ENCODE measurements around the gene CNGB1.
"Not testable (repeated sequence)": the region's sequence is repeated elsewhere in the genome, so short reads cannot be mapped to it uniquely, and the experiment has no call there.

The CNGB1 gene

DNA sequence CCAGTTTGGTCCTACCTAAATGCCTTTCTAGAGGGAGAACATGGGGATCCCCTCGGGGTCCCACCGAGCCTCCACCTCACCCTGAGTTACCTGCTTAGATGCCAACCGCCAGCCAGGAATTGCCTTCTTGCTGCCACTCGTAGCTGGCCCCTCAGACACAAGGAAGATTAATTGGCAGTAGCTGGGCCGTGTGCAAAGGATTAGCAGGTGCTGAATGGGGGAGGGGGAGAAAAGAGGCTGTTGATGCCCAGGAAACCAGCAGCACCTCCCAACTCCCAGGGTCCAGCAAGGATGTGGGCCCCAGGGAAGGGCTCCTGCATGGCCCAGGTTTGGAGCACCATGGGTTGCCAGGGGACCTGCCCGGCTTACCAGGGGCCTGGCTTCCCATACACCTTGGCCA is at the start of gene CNGB1:
Gene CNGB1 (minus strand): TSS at position 159 of the 400 bp plus-strand sequence. CDS start 3,842 bp downstream, outside the sequence.
- DNase-seq: no peak

DNA sequence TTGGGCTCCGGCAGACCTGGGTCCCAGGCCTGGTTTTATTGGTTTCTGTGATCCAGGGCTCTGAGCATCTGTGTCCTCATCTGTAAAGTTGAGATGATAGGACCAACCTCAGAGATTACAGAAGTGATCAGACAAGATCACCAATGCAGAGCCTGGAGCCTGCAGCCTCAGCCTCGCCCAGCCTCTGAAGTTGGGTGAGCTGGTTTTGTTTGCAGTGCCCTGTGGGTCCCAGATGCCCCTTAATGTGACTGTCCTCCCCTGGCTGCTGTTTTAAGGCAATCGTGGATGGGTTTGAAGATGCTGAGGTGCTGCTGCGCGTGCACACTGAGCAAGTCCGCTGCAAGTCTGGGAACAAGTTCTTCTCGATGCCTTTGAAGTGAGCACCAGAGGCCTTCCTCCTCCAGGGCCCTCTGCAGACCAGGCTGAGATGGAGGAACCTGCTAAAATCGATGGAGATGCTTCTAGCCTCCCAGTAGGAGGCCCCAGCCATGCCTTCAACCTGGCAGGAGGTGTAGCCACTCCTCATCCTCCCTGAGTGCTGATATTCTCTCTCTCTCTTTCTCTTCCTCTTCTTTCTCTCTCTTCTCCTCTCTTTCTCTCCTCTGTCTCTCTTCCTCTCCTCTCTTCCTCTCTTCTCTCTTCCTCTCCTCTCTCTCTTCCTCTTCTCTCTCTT is 49.1 kb upstream of the CNGB1 start:
- DNase-seq: no peak

DNA sequence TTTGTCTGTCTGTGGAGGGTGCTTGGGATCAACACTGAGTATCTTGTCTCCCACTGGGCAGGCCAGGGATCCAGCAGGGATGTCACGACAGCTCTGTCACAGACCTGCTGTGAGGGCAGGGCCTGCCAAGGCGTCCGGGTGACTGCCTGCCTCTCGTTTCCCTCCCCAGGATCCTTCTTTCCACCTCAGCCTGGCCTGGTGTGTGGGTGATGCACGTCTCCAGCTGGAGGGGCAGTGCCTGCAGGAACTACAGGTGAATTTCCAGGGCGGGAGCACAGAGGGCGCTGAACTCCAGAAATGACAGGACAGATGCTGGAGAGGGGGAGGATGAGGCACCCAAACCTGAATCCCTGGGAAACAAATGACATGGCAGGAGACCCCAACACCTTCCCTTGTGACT is 47.9 kb upstream of the CNGB1 start:
- no peak for DNase-seq

DNA sequence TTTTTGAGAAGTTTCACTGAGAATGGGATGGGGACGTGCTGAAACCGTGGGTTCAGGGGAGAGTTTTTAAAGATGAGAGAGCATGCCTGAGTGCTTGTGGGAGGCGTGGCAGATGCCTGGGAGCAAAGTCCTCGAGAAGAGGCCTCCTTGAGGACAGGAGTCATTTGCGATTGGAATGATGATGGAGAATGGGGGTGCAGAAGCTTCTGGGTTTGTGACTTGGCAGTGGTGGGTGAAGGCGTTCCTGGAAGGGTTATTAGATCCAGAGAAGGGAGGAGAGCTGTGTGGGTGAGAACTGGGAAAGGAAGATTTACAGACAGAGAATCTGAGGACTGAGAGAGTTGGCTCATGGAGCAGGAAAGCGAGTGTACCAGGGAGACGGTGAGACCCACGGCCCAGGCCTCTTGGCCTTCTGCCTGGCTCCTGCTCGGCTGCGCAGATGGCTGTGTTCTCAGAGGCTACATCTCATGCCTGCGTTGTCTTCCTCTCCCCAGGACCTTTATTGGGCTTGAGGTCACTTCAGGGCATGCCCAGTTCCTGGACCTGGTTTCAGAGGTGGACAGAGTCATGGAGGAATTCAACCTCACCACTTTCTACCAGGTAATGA is 46.0 kb upstream of the CNGB1 start:
- no peak for DNase-seq

DNA sequence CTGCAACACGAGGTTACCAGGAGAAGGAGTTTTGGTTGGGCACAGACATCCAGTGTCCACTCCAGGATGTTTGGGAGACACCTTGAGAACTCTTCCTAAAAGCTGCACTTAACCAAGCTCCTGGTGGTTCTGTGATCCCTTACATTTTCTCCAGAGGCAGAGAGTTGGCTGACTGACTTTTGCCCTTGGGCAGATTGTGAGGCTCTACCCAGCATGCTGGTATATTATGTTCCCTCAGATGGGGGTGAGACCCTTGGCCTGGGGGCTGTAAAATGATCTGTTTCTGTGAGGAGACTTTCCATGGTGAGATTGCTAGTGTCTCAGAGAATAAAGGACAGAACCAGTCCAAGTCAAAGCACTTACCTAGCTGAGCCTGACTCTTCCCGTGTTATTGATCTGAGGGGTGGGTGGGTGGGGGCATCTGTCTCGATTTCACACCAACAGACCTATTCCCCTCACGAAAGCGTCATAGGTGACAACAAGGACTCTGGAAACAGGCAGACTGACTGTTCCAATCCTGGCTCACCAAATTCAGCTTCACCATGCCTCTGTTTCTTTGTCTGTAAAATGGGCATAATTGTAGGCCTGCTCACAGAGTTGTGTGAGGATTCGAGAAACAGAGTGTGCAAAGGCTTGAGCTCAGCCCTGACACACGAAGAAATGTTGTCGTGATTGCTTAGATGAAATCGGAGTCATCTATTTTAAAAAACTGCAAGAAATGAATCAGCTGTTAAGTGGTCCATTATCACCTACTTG is 42.5 kb upstream of the CNGB1 start:
- DNase-seq: no peak

DNA sequence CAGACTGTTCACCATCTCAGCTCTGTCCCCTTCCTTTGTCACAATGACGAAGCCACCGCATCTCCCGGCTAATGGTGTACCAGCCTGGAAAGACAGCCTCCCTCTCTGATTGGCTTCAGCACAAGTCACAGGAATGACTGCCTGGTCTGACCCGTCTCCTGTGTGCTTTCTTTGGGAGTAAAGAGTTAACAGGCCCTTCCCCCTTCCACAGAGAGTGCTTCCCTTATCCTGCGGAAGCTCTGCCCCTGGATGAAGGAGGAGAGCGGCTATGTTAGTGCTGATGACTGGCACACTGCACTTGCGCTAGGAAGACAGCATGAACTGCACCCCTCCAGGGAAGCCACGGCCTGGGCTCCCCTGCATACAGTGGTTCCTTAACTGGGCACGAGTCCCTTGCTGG is 41.6 kb upstream of the CNGB1 start:
- no peak for DNase-seq

DNA sequence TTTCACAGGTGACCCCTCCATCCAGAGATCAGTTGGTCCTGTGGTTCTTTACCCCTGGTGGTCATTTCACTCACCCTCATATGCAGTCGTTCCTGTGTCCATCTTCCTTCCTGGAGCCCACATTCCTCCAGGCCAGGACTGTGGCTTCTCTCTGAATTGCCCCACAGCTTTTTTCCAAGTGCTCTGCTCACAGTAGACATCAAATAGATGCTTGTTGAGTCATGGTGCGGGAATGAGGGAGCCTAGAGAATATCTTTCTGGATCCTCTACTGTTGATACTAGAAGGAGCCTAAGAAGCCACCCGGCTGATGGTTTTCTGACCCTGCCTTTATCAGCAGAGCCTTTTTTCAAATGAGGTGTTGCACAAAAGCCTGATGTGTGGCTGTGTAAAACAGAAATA is 40.7 kb upstream of the CNGB1 start:
- DNase-seq: no peak

DNA sequence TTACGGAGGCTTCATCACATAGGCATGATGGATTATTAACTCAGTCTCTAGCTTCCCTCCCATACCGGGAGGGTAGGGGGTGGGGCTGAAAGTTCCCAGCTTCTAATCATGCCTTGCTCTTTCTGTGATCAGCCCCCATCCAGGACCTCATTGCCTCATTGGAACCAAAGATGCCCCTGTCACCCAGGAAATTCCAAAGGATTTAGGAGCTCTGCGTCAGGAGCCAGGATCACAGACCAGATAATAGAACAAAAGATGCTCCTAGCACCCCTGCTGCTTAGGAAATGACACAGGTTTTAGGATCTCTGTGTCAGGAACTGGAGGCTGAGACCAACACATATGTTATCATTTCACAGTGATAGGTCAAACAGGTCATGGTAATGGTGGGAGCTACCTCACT is 40.0 kb upstream of the CNGB1 start:
- DNase-seq: no peak

DNA sequence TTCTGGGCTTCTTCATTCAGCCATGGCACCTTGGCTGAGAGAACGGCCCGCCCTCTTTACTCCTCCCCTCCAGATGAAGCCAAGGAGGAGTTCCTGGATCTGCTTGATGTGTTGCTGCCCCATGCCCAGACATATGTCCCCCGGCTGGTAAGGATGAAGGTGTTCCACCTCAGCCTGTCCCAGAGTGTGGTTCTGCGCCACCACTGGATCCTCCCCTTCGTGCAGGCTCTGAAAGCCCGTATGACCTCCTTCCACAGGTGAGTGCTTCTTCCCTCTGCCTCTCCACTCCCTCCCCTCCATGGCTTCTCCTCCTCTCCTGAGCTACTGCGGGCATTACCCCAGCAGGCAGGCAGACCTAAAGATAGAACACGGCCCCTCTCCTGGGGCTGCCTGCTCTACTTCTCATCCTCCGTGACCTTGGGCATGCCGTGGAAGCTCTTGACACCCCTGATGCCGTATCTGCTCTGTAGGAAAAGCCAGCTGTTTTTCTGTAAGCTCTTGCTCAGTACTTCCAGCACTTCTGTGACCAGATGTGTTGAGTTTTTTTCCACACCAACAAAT is 39.0 kb upstream of the CNGB1 start:
- DNase-seq: no peak

DNA sequence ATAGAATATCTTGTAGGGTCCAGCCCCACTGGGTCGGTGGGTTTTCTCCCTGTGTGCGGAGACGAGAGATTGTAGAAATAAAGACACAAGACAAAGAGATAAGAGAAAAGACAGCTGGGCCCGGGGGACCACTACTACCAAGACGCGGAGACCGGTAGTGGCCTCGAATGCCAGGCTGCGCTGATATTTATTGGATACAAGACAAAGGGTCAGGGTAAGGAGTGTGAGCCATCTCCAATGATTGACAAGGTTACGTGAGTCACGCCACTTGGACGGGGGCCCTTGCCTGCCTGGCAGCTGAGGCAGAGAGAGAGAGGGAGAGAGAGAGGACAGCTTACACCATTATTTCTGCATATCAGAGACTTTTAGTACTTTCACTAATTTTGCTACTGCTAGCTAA is 33.8 kb upstream of the CNGB1 start:
- DNase-seq: not testable (repeated sequence)

DNA sequence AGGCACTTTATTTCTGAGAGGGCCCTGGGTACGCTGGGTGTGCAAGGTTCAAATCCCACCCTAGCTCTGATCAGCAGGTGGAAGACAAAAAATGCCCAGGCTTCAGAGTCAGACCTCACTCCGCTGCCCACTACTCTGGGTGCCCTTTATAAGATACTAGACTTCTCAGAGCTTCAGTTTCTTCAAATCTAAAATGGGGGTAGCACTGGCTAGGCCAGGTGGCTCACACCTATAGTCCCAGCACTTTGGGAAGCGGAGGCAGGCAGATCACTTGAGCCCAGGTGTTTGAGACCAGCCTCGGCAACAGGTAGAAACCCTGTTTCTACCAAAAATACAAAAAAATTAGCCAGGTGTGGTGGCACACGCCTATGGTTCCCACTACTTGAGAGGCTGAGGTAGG is 32.0 kb upstream of the CNGB1 start:
- DNase-seq: no peak

DNA sequence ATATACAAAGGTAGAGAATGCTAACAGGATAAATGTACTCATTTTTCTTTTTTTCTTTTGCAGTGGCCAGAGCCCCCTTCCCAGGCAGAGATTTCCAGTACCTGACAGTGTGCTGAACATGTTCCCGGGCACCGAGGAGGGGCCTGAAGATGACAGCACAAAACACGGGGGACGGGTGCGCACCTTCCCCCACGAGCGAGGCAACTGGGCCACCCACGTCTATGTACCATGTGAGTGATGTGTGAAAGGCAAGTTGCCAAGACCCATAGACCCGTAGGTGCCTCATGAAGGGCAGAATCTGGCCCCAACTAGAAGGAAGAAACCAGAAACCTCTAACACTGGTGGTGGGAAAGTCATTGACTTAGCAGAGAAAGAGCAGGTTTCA is 31.5 kb upstream of the CNGB1 start:
- DNase-seq: no peak

DNA sequence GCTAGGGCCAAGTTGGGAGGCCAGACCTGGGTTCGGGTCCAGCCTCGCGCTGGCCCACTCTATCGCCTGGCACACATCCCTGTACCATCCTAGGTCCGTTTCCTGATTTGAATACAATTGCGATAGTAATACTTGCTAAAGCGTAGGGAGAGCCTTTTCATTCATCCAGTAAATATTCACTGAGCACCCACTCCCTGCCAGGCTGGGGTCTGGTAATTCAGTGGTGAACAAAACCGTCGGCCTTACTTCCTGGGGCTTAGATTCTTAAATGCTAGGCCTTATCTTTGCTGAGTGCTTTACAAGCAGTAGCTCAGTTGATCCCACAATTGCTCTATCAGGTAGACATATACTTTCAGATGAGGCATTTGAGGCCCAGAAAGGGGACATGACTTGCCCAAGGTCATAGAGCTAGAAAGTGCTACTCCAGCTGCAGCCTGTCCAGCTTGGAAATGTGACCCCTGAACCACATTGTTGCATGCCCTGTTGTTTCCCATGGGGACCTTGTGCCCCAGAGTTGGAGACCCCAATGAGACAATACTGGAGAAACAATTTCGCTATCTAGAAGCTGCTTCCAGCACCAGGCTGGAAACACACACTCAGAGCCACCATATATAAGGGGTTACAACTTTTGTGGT is 31.0 kb upstream of the CNGB1 start:
- no peak for DNase-seq

DNA sequence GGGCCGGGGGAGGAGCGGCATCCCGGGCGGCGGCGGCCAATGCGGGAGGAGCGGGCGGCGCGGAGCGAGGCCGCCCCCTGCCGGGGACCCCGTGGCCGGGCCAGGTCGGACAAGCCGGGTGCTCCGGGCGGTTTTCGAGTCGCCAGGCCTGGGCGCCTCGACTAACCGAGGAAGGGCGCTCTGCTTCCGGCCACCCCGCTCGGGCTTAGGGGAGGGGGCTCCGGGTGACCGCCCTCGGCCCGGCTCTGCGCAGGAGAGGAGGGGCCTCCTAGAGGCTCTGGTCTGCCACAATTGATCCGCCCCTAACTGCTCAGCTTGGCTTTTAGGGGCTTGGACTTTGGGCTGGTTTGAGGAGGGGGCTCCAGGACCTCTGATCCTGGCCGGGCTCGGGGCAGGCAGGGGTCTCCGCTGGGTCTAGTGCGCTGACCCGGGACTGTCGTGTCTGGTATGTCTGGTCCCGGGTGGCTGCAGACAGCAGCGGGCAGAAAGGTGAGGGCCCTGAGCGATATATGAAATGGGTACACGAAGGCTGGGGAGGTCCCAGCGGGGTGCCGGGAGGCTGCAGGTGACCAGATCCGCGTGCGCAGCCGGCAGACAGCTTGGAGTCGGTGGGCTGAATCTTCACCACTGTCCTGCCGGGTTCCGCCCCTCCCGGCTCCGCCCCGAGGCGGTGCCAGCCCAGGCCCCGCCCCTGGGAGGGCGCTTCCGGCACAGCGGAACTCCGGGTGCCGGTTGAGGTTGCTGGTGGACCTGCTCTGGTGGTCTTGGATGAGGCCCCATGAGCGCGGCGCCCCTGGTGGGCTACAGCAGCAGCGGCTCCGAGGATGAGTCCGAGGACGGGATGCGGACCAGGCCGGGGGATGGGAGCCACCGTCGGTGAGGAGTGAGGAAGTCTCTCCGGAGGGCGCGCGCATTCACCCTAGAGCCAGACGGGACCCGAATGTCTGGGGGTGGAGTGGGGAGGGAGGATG is 30.1 kb upstream of the CNGB1 start, which contains the start of gene USB1:
Gene USB1 (plus strand): TSS at position 702 of the 971 bp plus-strand sequence. CDS start 77 bp downstream, at position 779.
- DNase-seq: no peak

DNA sequence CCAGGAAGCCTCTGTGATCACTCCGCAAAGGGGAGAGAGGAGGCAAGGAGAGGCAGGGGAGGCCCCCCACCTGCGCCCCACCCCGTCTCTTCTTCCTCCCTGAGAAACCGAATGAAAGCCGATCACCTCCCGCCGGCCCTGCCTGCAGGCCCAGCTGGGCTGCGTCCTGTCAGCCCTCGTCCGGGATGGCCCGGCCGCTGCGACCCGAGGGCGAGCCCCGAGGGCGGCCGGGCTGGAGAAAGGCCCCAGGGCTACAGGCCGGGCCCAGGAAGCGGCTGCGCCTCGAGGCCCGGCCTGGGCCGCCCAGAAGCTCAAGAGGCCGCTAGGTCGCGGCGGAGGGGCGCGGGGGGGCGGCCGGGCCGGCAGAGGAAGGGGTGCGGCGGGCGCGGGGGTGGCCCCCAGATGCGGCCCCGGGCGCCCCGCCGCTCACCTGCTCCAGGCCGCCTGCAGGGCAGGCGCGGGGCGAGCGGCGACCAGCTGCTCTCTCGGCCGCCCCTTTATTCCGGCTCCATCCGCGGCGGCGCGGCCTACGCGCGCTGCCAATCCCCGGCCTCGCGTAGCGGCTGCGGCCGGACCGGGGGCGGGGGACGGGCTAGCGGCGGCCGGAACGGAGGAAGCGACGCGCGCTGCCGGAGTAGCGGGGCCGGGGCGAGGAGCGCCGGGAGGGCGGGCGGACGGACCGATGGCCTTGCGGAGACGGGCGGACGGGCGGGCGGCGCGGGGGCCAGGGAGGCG is 29.2 kb upstream of the CNGB1 start, which contains the start of gene ZNF319:
Gene ZNF319 (minus strand): TSS at position 702 of the 735 bp plus-strand sequence. CDS start 2,407 bp downstream, outside the sequence.
- DNase-seq: no peak

DNA sequence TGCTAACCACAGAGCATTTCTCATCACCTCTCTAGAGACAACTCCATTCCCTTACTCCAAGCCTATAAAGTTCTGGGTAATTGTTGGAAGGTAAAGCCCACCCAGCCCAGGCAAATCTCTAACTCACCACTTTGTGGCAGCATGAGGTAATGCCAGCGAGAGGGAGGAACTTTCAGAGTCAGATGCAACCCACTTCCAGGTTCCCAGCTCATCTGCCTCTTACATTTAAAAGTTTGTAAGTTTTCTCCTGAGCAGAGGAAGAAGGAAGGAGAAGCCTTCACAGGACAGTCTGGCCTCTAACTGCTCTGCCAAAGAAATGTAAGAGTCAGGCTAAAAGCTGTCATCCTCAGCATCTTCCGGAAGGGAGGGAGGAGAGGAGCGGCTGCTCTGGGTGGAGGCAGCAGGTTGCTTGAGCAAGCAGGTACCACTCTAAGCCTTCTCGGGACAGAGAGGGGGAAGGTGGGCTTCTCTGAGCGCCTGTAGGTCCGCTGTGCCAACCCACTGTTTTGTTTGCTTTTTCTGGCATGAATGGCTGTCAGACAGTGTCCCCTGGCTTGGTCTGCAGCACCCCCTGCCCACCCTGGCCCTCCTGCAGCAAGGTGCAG is 28.5 kb upstream of the CNGB1 start:
- DNase-seq: no peak

DNA sequence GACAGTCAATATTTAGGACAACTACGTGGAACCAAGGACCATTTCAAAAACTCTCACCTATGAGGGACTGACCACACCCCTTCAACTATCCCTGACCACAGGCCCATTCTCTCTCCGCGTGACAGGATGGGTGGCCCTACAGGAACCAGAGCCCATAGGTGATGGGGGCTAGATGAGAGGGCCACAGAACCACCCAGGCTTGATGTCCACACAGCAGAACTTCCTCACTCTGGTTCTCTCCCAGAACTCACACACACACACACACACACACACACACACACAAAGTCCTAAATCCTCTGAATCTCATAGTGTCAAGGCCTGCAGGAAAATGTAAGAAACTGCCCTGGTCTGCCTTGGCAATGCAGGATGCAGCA is 28.1 kb upstream of the CNGB1 start:
- DNase-seq: no peak

DNA sequence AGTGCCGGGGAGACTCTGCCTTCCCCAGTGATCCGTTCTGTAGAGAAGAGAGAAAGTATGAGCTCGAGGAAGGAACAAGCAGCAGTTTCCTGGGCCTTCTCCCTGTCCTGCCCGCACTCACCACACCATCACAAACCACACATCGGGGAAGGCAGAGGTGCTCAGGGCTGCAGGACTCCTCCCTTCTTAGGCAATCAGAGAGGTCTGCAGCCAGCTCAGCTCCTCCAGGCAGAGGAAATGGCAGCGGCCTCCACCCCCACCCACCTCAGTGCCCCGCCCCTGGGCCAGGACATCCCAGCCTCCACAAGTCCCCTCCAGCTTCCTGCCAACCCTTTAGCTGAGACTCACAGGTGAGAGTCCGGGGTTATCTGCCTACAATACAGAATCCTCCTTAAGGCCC is 27.6 kb upstream of the CNGB1 start:
- no peak for DNase-seq

DNA sequence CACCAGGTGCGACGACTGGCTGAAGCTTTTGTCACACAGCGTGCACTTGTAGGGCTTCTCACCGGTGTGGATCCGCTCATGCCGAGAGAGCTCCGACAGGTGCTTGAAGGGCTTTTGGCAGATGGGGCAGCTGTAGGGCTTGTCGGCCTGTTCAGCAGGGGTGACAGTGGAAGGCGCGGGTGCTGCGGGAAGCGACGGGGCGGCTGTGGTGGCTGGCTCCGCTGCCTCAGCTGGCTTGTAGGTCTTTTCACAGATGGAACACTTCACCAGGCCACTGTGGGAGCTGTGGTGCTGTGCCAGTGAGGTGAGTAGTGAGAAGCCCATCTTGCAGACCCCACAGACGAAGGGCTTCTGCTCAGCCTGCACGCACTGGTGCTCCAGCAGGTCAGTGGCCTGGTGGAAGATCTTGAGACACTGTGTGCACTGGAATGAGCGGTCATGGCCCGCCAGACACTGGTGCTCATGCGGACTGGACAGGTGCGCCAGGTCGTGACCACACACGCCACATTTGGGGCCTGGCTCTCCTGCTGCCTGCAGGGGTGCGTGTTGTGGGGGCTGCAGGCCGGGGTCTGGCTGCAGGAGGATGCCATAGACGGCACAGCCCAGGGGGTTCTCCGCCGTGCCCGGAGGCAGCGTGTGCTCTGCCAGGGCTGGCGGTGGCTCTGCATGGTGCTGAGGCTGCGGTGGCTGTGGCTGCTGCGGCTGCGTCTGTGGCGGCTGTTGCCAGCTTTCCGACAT is 26.8 kb upstream of the CNGB1 start:
- no peak for DNase-seq

DNA sequence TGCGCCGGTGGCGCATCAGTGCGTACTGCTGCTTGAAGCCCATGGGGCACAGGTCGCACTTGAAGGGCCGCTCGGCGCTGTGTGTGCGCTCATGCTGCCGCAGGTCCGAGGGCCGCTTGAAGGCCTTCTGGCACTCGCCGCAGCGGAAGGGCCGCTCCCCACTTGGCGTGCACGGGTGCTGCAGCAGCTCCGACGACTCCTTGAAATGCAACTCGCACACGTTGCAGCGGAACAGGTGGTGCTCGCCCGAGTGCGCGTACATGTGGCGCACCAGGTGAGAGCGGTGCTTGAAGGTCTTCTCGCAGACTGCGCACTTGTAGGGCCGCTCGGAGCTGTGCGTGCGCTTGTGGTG is 26.2 kb upstream of the CNGB1 start:
- no peak for DNase-seq
